Panc1 (cell line): ENCODE data around the gene FYN. TPM values are rescaled to one million over a fixed set of nuclear protein-coding genes. Genes with fewer than 3 reads are reported as not detected.

Experiments used
- ATAC-seq: fragments of 200-7000 bp; cut with Tn5 transposase; 2 replicates; pipeline ENCODE4 v1.9.1; 2020; ENCODE audit warnings: mild to moderate bottlenecking, moderate library complexity
- BruUV-seq: library from RNA; stranded (reverse); fragments of 400-500 nt; replicated peaks from 2 replicates; lab custom pipeline; 2021; lab: Mats Ljungman, UMichigan
- CTCF ChIA-PET: fragments of 300-600 bp; sonication (Branson Sonifier 250); formaldehyde crosslinking; loops from one replicate; lab custom pipeline; 2022; ENCODE audit warnings: antibody characterized with exemption; lab: Charles Lee
- POLR2A ChIA-PET: fragments of 300-600 bp; sonication (Branson Sonifier 250); formaldehyde crosslinking; loops from one replicate; lab custom pipeline; 2022; ENCODE audit warnings: antibody characterized with exemption; lab: Charles Lee
- DNase-seq: peaks from one replicate; pipeline ENCODE4 v3.0.0-alpha.2; 2010; ENCODE audit warnings: low read depth, low spot score
- H3K27ac ChIP-seq: 2 replicates; pipeline ENCODE4 v1.5.1; 2011; ENCODE audit warnings: mild to moderate bottlenecking, low read length, inconsistent platforms
- H3K27me3 ChIP-seq: fragments of 200-500 bp; sonication (Bioruptor generic); 2 replicates; pipeline ENCODE4 v1.6.0; 2014; ENCODE audit warnings: low read length, inconsistent platforms; ENCODE audit not compliant: control insufficient read depth, insufficient read depth
- H3K36me3 ChIP-seq: fragments of 200-500 bp; sonication (Bioruptor generic); 2 replicates; pipeline ENCODE4 v1.5.1; 2014; ENCODE audit warnings: inconsistent platforms, mild to moderate bottlenecking, low read length, moderate library complexity; ENCODE audit not compliant: control insufficient read depth, insufficient read depth
- H3K4me1 ChIP-seq: 2 replicates; pipeline ENCODE4 v1.5.1; 2011; ENCODE audit warnings: inconsistent platforms, mild to moderate bottlenecking, low read length, moderate library complexity; ENCODE audit not compliant: control insufficient read depth, insufficient read depth
- H3K4me3 ChIP-seq, 2 experiments: 2 replicates each; pipeline ENCODE4 v1.5.1; 2011 to 2012; ENCODE audit warnings: low read depth in 2 of 2, low read length in 2 of 2, mild to moderate bottlenecking in 2 of 2, inconsistent platforms in 1 of 2, moderate library complexity in 1 of 2
- H3K9me3 ChIP-seq: fragments of 200-500 bp; sonication (Bioruptor generic); 2 replicates; pipeline ENCODE4 v1.5.1; 2014; ENCODE audit warnings: low read depth, mild to moderate bottlenecking, inconsistent platforms, low read length, moderate library complexity; ENCODE audit not compliant: control insufficient read depth, insufficient read depth
- CTCF ChIP-seq: fragments of 450-650 bp; IDR thresholded peaks from 2 replicates; pipeline ENCODE4 v1.5.1; 2017; ENCODE audit warnings: mild to moderate bottlenecking
- POLR2AphosphoS5 ChIP-seq: IDR thresholded peaks from 2 replicates; pipeline ENCODE4 v1.6.1; 2012; ENCODE audit warnings: mild to moderate bottlenecking, low read depth, low read length, moderate library complexity
- REST ChIP-seq, 2 experiments: IDR thresholded peaks; 2 replicates each; pipeline ENCODE4 v1.6.1; 2011 to 2012; ENCODE audit warnings: low read depth in 2 of 2, control low read depth in 1 of 2, low read length in 1 of 2, mild to moderate bottlenecking in 1 of 2, moderate library complexity in 1 of 2; ENCODE audit not compliant: insufficient read depth in 1 of 2
- SIN3A ChIP-seq: IDR thresholded peaks from 2 replicates; pipeline ENCODE4 v1.6.1; 2012; ENCODE audit warnings: low read depth, mild to moderate bottlenecking, low read length, moderate library complexity, borderline replicate concordance; ENCODE audit not compliant: insufficient read depth
- TCF7L2 ChIP-seq: IDR thresholded peaks from 2 replicates; pipeline ENCODE4 v1.6.1; 2011; ENCODE audit warnings: mild to moderate bottlenecking, low read depth, low read length, inconsistent platforms
- in situ Hi-C: cut with HindIII; loops from 2 replicates; pipeline ENCODE4 v1.10.0; 2016; ENCODE audit warnings: low sequenced_read_pairs, low pct_unique_long_range_greater_than_20kb
- intact Hi-C: fragments of 100-400 bp; cut with micrococcal nuclease; formaldehyde crosslinking; loops from one replicate; pipeline ENCODE4 v1.10.0; 2022; ENCODE audit not compliant: unreplicated experiment
- total RNA-seq: library from RNA; stranded (reverse); gene quantifications from one replicate; pipeline ENCODE4 v1.2.1, GENCODE V29; 2021; ENCODE audit not compliant: unreplicated experiment

Gene FYN
- total RNA-seq, 1 experiment from 2014 or later: 4.2 TPM

- intact Hi-C loops: no loop called here
Observed at GRCh38 chr6:111921103-111921502, 47.9 kb upstream of the FYN start.

GRCh38 chr6:111920578-111920977 is 47.3 kb upstream of the FYN start:
- in situ Hi-C loops (no loop called here), intact Hi-C loops (no loop called here)
- no TSS peak for BruUV-seq
- CTCF ChIA-PET: no interaction called here
- Histone ChIP-seq H3K4me3 (no peak overlapping the region), H3K27me3 (peaks cover 8% of the 10 kb centered on the region; the same call in 1 of the 2 replicates), H3K4me1 (no peaks in the 10 kb centered on the region), H3K9me3 (no peaks in the 10 kb centered on the region), H3K36me3 (no peaks in the 10 kb centered on the region), H3K27ac (no peak overlapping the region)
- DNase-seq: no peak
- no peak for ATAC-seq
- TF ChIP-seq POLR2AphosphoS5 (no peak), CTCF (no peak), REST (IDR thresholded peaks at IDR 0.05; ENCODE audit: insufficient read depth in 1 of 2, low read depth in 2 of 2, low read length in 1 of 2) (no peak), TCF7L2 (no peak), SIN3A (no peak)
- POLR2A ChIA-PET: no interaction called here

More at GRCh38 chr6:111921103-111921502, 47.9 kb upstream of the FYN start:
- no peaks in the 10 kb centered on the region for H3K9me3 ChIP-seq
- POLR2A ChIA-PET: no interaction called here
- no peaks in the 10 kb centered on the region for H3K36me3 ChIP-seq
- no peak overlapping the region for H3K4me3 ChIP-seq
- in situ Hi-C loops: no loop called here
- peaks cover 7% of the 10 kb centered on the region; the same call in 1 of the 2 replicates for H3K27me3 ChIP-seq
- H3K4me1 ChIP-seq: no peaks in the 10 kb centered on the region
- no peak for ATAC-seq
- TF ChIP-seq CTCF: no peak
- TF ChIP-seq TCF7L2: no peak
- no peak for TF ChIP-seq POLR2AphosphoS5
- TF ChIP-seq REST (IDR thresholded peaks at IDR 0.05; ENCODE audit: insufficient read depth in 1 of 2, low read depth in 2 of 2, low read length in 1 of 2): no peak
- TF ChIP-seq SIN3A: no peak
- H3K27ac ChIP-seq: no peak overlapping the region
- CTCF ChIA-PET: no interaction called here
- BruUV-seq: no TSS peak
- DNase-seq: no peak
